K562 (cell line): ENCODE data around the gene GDF15. TPM values are rescaled to one million over a fixed set of nuclear protein-coding genes. Genes with fewer than 3 reads are reported as not detected.

Source experiments
- EP300 ChIP-seq: IDR thresholded peaks from 2 replicates; pipeline ENCODE4 v1.6.1; 2012; ENCODE audit warnings: low read length, improper control_type of control experiment
- FIP1L1 ChIP-seq: fragments of 200-400 bp; formaldehyde crosslinking; IDR thresholded peaks from 2 replicates; pipeline ENCODE4 v1.6.1; 2018; ENCODE audit warnings: mild to moderate bottlenecking, low read depth, low read length; ENCODE audit not compliant: poor library complexity, severe bottlenecking
- MAZ ChIP-seq, 2 experiments: fragments of 450-650 bp in 1 of 2; sonication (generic) in 1 of 2; formaldehyde crosslinking; IDR thresholded peaks in 1 of 2; conservative IDR thresholded peaks in 1 of 2; 2 replicates each; pipeline versions ENCODE4 v1.4.0 to v1.5.0; 2020; ENCODE audit warnings: mild to moderate bottlenecking in 1 of 2, missing genetic modification reagents in 1 of 2
- MNT ChIP-seq, 2 experiments: fragments of 450-650 bp; conservative IDR thresholded peaks; 2 replicates each; pipeline ENCODE4 v1.6.1; 2017; ENCODE audit warnings: mild to moderate bottlenecking in 2 of 2, moderate library complexity in 2 of 2
- NCOA6 ChIP-seq: fragments of 450-650 bp; IDR thresholded peaks from 2 replicates; pipeline ENCODE4 v1.6.1; 2017; ENCODE audit warnings: mild to moderate bottlenecking
- PREB ChIP-seq: sonication (generic); formaldehyde crosslinking; IDR thresholded peaks from 2 replicates; pipeline ENCODE4 v1.8.1; 2023; ENCODE audit warnings: mild to moderate bottlenecking, missing genetic modification reagents
- RERE ChIP-seq: sonication (generic); formaldehyde crosslinking; IDR thresholded peaks from 2 replicates; pipeline ENCODE4 v1.8.0; 2023; ENCODE audit warnings: missing genetic modification reagents, mild to moderate bottlenecking, borderline replicate concordance
- SP2 ChIP-seq: IDR thresholded peaks from 2 replicates; pipeline ENCODE4 v1.6.1; 2011; ENCODE audit warnings: mild to moderate bottlenecking, low read depth, low read length, moderate library complexity; ENCODE audit not compliant: poor library complexity, severe bottlenecking; ENCODE audit errors: extremely low read depth
- SUPT5H ChIP-seq: fragments of 450-650 bp; IDR thresholded peaks from 2 replicates; pipeline ENCODE4 v1.6.1; 2016
- TBL1XR1 ChIP-seq, 2 experiments: IDR thresholded peaks; 2 replicates each; pipeline ENCODE4 v1.6.1; 2012; ENCODE audit warnings: improper control_type of control experiment in 2 of 2, low read length in 2 of 2, mild to moderate bottlenecking in 1 of 2
- TFAP4 ChIP-seq: sonication (generic); formaldehyde crosslinking; IDR thresholded peaks from 2 replicates; pipeline ENCODE4 v1.8.0; 2022; ENCODE audit warnings: missing genetic modification reagents, mild to moderate bottlenecking, moderate library complexity, borderline replicate concordance
- THAP12 ChIP-seq: fragments of 250-450 bp; sonication (Bioruptor Pico); IDR thresholded peaks from 2 replicates; pipeline ENCODE4 v1.9.0; 2021; ENCODE audit warnings: mild to moderate bottlenecking, inconsistent platforms
- ZFX ChIP-seq: sonication (generic); formaldehyde crosslinking; IDR thresholded peaks from 2 replicates; pipeline ENCODE4 v1.8.0; 2022; ENCODE audit warnings: mild to moderate bottlenecking, missing genetic modification reagents, moderate library complexity
- ZNF79 ChIP-seq: fragments of 250-450 bp; sonication (Bioruptor Pico); IDR thresholded peaks from 2 replicates; pipeline ENCODE4 v1.4.0; 2020; ENCODE audit warnings: low read depth, mild to moderate bottlenecking, moderate library complexity
- polyA plus RNA-seq, 8 experiments: library from polyadenylated mRNA; depleted of rRNA in 4 of 8; stranded (reverse) in 5 of 8; unstranded in 3 of 8; fragments of >200 nt; fragmentation: Nextera tagmentation in 2 of 8; fragmentation: Illumina TruSeq in 1 of 8; extraction: Ambion mirVana in 2 of 8; extraction: Trizol in 1 of 8; gene quantifications; 2 replicates each; pipeline versions ENCODE4 v1.2.1 to v1.2.3, GENCODE V29; 2011 to 2014; ENCODE audit warnings: inconsistent platforms in 1 of 8, missing spikeins in 1 of 8
- total RNA-seq, 7 experiments: library from RNA; depleted of rRNA in 6 of 7; stranded (reverse); fragments of >200 nt in 6 of 7; fragmentation: Illumina TruSeq in 2 of 7; extraction: Trizol in 2 of 7; gene quantifications; 2 replicates each; pipeline versions ENCODE4 v1.2.1 to v1.2.3, GENCODE V29; 2011 to 2021; ENCODE audit warnings: low replicate concordance in 1 of 7

Gene GDF15
- total and polyA plus RNA-seq, 9 of the 15 experiments (the other 6 are each of a cell fraction or from before 2014, with no cell fraction given) = 2.3 to 82.4 (median 12.5) TPM

- TF ChIP-seq FIP1L1 (peak; percentile 41), ZFX (CRISPR knock-in tag) (peak; percentile 62; the same call in 1 of the 2 replicates), TBL1XR1 (IDR thresholded peaks at IDR 0.05; ENCODE audit: low read length in 2 of 2) (peak in 1 of 2 experiments; percentile 44; a peak in 1 of 4 replicates), NCOA6 (no peak), SP2 (no peak), PREB (CRISPR knock-in tag) (peak; percentile 89; the same call in 1 of the 2 replicates), TFAP4 (CRISPR knock-in tag) (peak; percentile 66), EP300 (0 out of 2 replicates have a peak, but pooled peaks have one; percentile 9), MAZ (CRISPR knock-in tag; conservative IDR thresholded peaks at IDR 0.05 in 1 of 2, IDR thresholded peaks at IDR 0.05 in 1 of 2) (peak in 1 of 2 experiments; percentile 57; a peak in 2 of 4 replicates), RERE (CRISPR knock-in tag) (no peak), THAP12 (0 out of 2 replicates have a peak, but pooled peaks have one; percentile 12), SUPT5H (0 out of 2 replicates have a peak, but pooled peaks have one; percentile 24), MNT (conservative IDR thresholded peaks at IDR 0.05) (peak; percentile 86 to 88), ZNF79 (CRISPR knock-in tag) (no peak)
These were observed 30.9 kb downstream of the GDF15 start (continued) for GRCh38 chr19:18416778-18417249.
